GM19238 (cell line): ENCODE measurements around the gene SPATA33.

Source experiments
- DNase-seq: peaks from one replicate; pipeline ENCODE4 v3.0.0; 2011; ENCODE audit warnings: low spot score; ENCODE audit not compliant: insufficient read length

Gene SPATA33

GRCh38 chr16:89657442-89658220, at the start of gene SPATA33, which contains the start of gene CHMP1A:
Gene SPATA33, plus strand, starts transcription at chr16:89657836. Its CDS starts 76 bp downstream, at chr16:89657912.
Gene CHMP1A, minus strand, starts transcription at chr16:89657708. Its CDS starts 120 bp downstream, at chr16:89657588.
- DNase-seq = peak; percentile 99

DNA sequence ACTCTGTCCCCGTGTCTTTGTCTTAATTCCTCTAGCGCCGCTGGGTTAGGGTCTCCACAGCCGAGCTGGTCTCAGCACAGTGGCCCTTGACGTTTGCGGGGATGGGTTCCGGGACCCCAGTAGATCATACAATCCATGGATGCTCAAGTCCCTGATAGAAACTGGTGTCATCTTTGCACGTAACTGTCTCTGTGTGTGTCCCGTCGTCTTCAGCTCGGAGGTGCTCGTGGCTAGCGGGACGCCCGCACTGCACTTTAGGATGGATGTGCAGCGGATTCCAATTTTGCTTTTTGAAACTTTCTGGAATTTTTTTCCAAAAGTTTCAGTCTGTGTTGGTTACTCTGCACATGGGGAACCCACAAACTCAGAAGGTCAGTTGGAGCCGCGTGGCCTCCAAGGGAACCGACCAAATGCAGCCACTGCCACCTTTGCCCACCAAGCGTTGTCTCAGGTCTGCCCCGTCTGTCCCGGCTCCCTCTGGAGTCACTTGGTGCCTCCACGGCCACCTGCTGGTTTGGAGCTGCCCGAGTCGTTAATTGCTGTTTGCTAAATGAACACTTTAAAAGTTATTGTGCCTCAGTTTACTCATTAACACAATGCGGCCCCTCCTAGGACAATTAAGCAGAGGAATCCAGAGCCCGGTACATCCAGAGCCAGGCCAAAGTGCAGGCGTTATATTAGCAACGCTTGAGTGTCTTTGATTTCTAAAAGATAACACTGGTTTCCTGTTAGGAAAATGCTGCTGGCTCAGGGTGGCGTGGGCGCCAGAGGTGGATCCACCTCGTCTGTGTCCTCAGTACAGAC, 49.5 kb upstream of the SPATA33 start:
- no peak for DNase-seq

GRCh38 chr16:89610108-89610453, 47.6 kb upstream of the SPATA33 start:
- DNase-seq = no peak

GRCh38 chr16:89612415-89613166, 45.0 kb upstream of the SPATA33 start:
- no peak for DNase-seq

- DNase-seq = no peak
These were observed 44.2 kb upstream of the SPATA33 start, which contains the start of gene DPEP1 for GRCh38 chr16:89613231-89613953. Gene DPEP1, plus strand, starts transcription at chr16:89613642. Its CDS starts 16,769 bp downstream, at chr16:89630411.

- no peak for DNase-seq
These were observed 43.6 kb upstream of the SPATA33 start for GRCh38 chr16:89613954-89614459.

- no peak for DNase-seq
These were observed 42.5 kb upstream of the SPATA33 start for GRCh38 chr16:89615176-89615575.

DNA sequence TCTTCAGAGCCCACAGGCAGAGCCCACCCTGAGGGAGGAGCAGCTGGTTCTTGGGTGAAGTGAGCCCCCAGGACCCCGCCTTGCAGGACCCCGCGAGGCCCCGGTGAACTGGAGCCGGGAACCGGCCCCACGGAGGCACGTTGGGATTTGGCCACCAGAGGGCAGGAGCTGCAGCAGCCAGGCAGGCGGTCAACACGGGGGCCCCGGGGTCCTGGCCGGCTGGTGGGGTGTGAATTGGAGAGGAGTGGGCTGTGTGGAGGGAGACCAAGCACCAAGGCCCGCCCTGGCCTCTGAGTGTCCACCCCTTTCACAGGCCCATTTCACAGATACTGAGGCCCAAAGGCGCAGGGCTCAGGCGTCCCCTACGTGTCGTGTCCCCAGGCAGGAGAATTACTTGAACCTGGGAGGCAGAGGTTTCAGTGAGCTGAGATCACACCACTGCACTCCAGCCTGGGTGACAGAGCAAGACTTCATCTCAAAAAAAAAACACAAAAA, 42.0 kb upstream of the SPATA33 start:
- DNase-seq = peak; percentile 48

DNA sequence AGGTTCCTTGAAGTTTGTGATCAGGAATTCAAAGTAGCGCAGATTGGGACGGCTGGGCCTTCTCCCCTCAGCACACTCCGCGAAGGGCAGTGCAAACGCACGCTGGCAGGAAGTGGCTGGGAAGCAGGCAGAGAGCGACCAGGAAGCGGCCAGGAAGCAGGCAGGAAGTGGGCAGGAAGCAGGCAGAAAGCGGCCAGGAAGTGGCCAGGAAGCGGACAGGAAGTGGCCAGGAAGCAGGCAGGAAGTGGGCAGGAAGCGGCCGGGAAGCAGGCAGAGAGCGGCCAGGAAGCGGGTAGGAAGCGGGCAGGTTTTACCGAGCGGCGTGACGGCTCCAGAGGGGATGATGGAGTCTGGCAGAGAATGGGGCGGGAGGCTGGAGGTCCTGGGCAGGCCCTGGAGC, 41.0 kb upstream of the SPATA33 start:
- no peak for DNase-seq

DNA sequence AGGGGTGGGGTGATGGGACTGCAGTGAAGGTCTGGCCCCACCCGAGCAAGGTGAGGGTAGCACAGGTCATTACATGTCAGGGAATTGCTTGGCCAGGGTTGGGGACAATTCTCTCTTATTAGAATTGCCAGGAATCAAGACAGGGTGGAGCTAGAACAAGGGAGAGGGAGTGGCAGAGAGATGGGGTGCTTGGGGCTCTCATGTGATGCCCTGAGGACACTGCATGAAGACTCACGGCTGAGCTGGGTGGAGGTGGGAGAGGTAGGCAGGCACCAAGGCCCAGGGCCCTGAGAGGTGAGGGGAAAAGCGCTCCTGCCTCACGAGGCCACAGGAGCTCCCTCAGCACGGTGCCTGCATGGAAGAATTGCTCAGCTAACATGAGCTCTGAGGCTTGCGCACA, 40.6 kb upstream of the SPATA33 start:
- DNase-seq = no peak

- no peak for DNase-seq
These were observed 39.3 kb upstream of the SPATA33 start for GRCh38 chr16:89618109-89618998.

DNA sequence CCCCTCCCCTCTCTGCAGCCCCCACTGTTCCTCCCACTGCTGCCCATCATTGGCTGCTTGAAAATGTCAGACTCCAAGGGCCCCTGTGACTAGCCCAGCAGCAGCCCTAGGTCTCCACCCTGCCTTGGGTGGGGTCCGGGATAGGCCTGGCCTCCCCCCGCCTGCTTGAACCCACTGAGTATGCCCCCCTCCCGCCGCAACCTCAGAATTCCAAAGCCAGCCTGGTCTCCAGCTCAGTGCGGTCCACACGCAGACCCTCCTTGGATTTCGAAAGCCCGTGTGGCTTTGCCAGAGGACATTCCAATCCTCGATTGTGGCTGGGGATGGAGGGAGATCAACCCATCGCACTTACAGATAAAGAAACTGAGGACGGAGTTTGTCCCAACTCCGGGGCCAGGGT, 37.8 kb upstream of the SPATA33 start:
- no peak for DNase-seq

DNA sequence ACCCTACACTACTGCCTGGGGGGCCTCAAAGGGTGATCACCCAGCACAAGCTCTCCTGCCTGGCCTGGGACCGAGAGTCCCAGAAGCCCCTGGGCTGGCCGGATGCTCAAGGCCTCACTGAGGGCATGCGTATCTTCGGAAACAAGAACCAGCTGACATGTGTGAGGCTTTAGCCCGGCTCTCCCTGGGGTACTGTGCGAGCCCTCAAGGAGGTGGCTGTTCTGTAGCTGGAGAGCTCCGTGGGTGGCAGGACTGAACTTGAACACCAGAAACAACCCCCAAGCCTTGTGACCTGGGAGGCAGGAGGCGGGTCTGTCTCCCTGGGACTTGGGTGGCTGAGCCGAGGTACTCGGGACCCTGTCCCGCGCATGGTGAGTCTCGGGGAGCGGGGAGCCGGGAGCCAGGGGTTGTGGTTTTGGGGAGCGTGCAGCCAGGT, 37.2 kb upstream of the SPATA33 start:
- DNase-seq = no peak

DNA sequence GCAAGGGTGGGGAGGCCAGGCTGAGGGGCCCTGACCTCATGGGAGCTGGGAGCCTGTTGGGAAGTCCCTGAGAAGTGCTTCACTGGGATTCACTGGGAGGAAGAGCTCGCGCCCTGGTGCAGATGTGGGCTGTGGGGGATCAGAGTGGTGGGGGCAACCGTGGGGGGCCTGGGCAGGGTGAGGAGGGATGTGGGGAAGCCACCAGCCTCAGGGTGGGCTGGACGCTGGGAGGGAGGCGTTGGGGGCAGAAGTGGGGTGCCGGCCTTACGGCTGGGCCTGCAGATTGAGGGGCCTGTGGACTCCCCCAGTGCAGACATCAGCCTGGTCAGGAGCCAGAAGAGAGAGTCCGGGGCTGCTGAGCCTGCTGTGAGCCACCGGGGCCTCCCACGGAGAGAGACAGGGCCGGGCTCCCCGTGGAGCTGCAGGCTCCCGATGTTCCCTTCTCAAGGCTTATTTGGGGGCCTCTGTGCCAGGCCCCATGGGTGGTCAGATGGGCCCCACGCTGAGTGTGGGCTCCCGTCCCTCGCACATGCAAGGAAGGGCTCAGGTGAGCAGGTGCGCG, 36.4 kb upstream of the SPATA33 start:
- DNase-seq = no peak

GRCh38 chr16:89621698-89622409, 35.8 kb upstream of the SPATA33 start:
- DNase-seq = no peak

- DNase-seq = no peak
These were observed 34.0 kb upstream of the SPATA33 start for GRCh38 chr16:89623511-89624261.

DNA sequence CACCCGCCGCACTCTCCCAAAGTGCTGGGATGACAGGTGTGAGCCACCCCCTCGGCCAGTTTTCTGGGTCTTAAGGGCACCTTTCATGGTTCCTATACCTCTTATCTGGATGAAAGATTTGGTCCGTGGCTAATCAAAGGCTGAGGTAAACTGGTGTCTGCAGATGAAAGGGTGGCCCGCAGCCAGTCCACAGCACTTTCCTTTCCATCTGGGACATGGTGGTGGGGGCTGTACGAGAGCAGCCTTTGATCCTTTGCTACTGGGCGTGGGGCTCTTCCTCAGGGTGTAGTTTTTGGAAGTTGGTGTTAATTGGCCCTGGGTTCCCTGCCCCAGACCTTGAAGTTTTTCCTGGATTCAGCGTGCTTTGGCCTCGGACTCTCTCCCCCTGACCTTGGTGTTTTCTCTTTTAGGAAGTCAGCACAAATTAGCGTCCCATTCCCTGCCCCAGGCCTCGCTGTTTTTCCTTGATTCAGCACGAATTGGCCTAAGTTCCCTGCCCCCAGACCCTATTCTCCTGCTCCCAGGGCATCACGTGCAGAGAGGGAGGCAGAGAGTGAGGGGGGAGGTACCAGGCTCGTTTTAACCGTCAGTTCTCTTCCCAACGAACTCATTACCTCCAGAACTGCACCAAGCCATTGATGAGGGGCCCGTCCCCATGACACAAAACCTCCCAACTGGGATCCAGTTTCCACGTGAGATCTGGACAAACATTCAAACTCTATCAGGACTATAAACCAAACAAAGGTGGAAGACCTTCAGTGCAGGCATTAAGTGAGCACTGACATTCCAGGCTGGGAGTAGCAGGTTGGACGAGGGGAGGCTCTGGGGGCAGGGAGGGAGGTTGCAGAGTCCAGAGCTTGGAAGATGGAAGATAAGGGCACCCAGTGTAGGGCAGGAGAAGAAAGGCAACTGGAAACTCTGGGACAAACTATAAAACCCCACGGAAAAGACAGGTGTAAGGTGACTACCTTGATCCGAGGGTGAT, 32.6 kb upstream of the SPATA33 start:
- no peak for DNase-seq
